Naive thymus-derived CD4-positive, alpha-beta T cell (primary cell): ENCODE measurements around the gene SNRNP48. TPM values are rescaled to one million over a fixed set of nuclear protein-coding genes. Genes with fewer than 3 reads are reported as not detected.

Experiments used
- ATAC-seq: fragments of 150-1000 bp; cut with Tn5 transposase; 2 replicates; pipeline ENCODE4 v1.10.0; 2021; ENCODE audit warnings: mild to moderate bottlenecking, moderate library complexity
- CTCF ChIA-PET: fragments of 350-600 bp; sonication (Branson Sonifier 250); formaldehyde crosslinking; loops from one replicate; lab custom pipeline; 2021; ENCODE audit warnings: antibody characterized with exemption; lab: Charles Lee
- POLR2A ChIA-PET: fragments of 350-600 bp; sonication (Branson Sonifier 250); formaldehyde crosslinking; loops from one replicate; lab custom pipeline; 2021; ENCODE audit warnings: antibody characterized with exemption, inconsistent platforms; lab: Charles Lee
- DNase-seq, 9 donors: peaks; one replicate each; pipeline versions ENCODE4 v3.0.0 to v3.0.0-alpha.2; 2020 to 2022; ENCODE audit warnings: mixed read lengths in 1 of 9
- H3K27ac ChIP-seq: one replicate; pipeline ENCODE4 v1.7.0; 2013; ENCODE audit warnings: mild to moderate bottlenecking, low read depth, low read length, moderate library complexity
- H3K27me3 ChIP-seq, 2 donors: one replicate each; pipeline ENCODE4 v1.7.0; 2013; ENCODE audit warnings: low read length in 2 of 2, mild to moderate bottlenecking in 2 of 2, moderate library complexity in 2 of 2; ENCODE audit not compliant: control insufficient read depth in 2 of 2, insufficient read depth in 2 of 2
- H3K36me3 ChIP-seq, 3 experiments: 1 replicate in 2 of 3; 2 replicates in 1 of 3; pipeline ENCODE4 v1.7.0; 2013; ENCODE audit warnings: low read length in 3 of 3, mild to moderate bottlenecking in 3 of 3, moderate library complexity in 1 of 3; ENCODE audit not compliant: insufficient read depth in 3 of 3, control insufficient read depth in 2 of 3
- H3K4me1 ChIP-seq, 2 donors: one replicate each; pipeline ENCODE4 v1.7.0; 2013; ENCODE audit warnings: low read length in 2 of 2, mild to moderate bottlenecking in 2 of 2, moderate library complexity in 1 of 2; ENCODE audit not compliant: control insufficient read depth in 2 of 2, insufficient read depth in 2 of 2
- H3K4me3 ChIP-seq: 2 replicates; pipeline ENCODE4 v1.7.0; 2013; ENCODE audit warnings: mild to moderate bottlenecking, low read length
- H3K9me3 ChIP-seq, 3 experiments: 1 replicate in 2 of 3; 2 replicates in 1 of 3; pipeline ENCODE4 v1.7.0; 2013; ENCODE audit warnings: low read length in 3 of 3; ENCODE audit not compliant: control insufficient read depth in 2 of 3
- H3K27ac Mint-ChIP-seq, 9 donors: one replicate each; pipeline ENCODE4 v1.8.0; 2020 to 2022; ENCODE audit warnings: mixed read lengths in 9 of 9, mild to moderate bottlenecking in 8 of 9, moderate library complexity in 5 of 9, inconsistent platforms in 2 of 9
- H3K27me3 Mint-ChIP-seq, 5 donors: one replicate each; pipeline ENCODE4 v1.8.0; 2021 to 2022; ENCODE audit warnings: mixed read lengths in 5 of 5, mild to moderate bottlenecking in 1 of 5
- H3K36me3 Mint-ChIP-seq, 5 donors: one replicate each; pipeline ENCODE4 v1.8.0; 2020 to 2022; ENCODE audit warnings: mixed read lengths in 5 of 5, mild to moderate bottlenecking in 3 of 5, inconsistent platforms in 1 of 5
- H3K4me1 Mint-ChIP-seq, 7 donors: one replicate each; pipeline ENCODE4 v1.8.0; 2020 to 2022; ENCODE audit warnings: mixed read lengths in 7 of 7, mild to moderate bottlenecking in 3 of 7, inconsistent platforms in 1 of 7
- H3K4me3 Mint-ChIP-seq, 10 donors: one replicate each; pipeline ENCODE4 v1.8.0; 2020 to 2022; ENCODE audit warnings: mild to moderate bottlenecking in 10 of 10, mixed read lengths in 10 of 10, moderate library complexity in 6 of 10, inconsistent platforms in 2 of 10
- H3K9me3 Mint-ChIP-seq, 11 donors: one replicate each; pipeline ENCODE4 v1.8.0; 2020 to 2022; ENCODE audit warnings: mixed read lengths in 11 of 11, mild to moderate bottlenecking in 4 of 11, inconsistent platforms in 1 of 11, moderate library complexity in 1 of 11
- intact Hi-C, 2 donors: fragments of 100-400 bp; cut with micrococcal nuclease; formaldehyde crosslinking; loops; one replicate each; pipeline ENCODE4 v1.15.1; 2023
- polyA plus RNA-seq, 2 donors: library from polyadenylated mRNA; unstranded; fragments of 300-500 nt; fragmentation: Illumina TruSeq; gene quantifications; one replicate each; pipeline ENCODE4 v1.2.3, GENCODE V29; 2021
- total RNA-seq, 6 experiments: library from RNA in 5 of 6; stranded (reverse) in 5 of 6; gene quantifications; 1 replicate in 5 of 6; 2 replicates in 1 of 6; pipeline ENCODE4 v1.2.3 and lab custom pipeline; 2021 to 2026

The SNRNP48 gene, protein sequence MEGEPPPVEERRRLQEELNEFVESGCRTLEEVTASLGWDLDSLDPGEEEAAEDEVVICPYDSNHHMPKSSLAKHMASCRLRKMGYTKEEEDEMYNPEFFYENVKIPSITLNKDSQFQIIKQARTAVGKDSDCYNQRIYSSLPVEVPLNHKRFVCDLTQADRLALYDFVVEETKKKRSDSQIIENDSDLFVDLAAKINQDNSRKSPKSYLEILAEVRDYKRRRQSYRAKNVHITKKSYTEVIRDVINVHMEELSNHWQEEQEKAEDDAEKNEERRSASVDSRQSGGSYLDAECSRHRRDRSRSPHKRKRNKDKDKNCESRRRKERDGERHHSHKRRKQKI
- total RNA-seq (10 to 100 TPM in 4 of 5 experiments, 1 to 10 TPM in 1; 8.6 to 30.4 (median 15.3) TPM), polyA plus RNA-seq (10 to 100 TPM; 10.7 to 11.4 TPM), total RNA-seq (lab: John Stamatoyannopoulos, UW) (24.1 reads per million, percentile 55 among the genes with 10 or more reads in this experiment)

DNA sequence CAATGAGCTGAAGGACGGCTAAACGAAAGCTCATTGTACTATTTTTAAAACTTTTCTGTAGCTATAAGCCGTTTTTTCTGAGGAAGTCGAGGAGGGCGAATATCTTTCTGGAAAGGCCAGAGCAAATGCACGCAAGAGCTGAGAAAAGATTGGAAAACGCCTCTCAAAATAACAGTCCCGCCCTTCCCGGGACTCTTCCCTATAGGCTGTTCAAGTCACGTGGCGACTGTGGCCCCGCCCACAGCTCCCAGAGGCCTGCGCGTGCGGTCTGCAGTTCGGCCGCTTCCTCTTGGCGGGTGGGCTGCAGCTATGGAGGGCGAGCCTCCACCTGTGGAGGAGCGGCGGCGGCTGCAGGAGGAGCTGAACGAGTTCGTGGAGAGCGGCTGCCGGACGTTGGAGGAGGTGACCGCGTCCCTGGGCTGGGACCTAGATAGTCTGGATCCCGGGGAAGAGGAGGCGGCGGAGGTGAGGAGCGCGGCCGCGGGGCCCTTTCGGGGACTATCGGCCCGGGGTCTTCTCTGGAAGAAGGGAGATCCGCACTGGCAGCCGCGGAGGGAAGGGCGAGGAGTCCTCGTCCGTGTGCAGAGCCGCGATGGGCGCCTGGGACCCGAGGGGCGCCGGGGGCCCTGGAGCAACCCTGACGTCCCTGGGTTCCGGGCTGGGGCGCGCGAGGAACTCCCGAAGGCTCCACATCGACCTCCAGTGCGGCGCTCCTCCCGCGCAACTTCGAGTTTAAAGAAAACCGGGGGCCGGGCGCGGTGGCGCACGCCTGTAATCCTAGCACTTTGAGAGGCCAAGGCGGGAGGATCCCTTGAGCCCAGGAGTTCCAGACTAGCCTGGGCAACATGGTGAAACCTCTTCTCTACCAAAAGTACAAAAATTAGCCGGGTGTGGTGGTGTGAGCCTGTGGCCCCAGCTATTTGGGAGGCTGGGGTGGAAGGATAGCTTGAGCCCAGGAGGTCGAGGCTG lies at the start of gene SNRNP48:
Gene SNRNP48 (plus strand): TSS at position 250 of the 969 bp plus-strand sequence. CDS start 60 bp downstream, at position 310.
- POLR2A ChIA-PET, result interaction anchor here (0.9 to 1.1 kb wide), 3 partner anchors 8 to 202 kb away, joined by 3 to 4 read pairs (median 3); partner anchors contain the start of genes CAGE1 and RIOK1
- H3K27ac ChIP-seq, result peak within 1 kb of the TSS; percentile 77
- H3K4me3 ChIP-seq, result peak within 1 kb of the TSS; percentile 89
- peak within 1 kb of the TSS; percentile 90 to 97 (median 94) for H3K27ac Mint-ChIP-seq
- H3K36me3 Mint-ChIP-seq, result peaks cover 0 to 10% (median 4%) of the 10 kb centered on the region in 5 donors
- peak within 1 kb of the TSS; percentile 93 to 100 (median 99) for H3K4me3 Mint-ChIP-seq
- H3K9me3 Mint-ChIP-seq, result no peaks in the 10 kb centered on the region
- H3K27me3 Mint-ChIP-seq, result peaks cover 0 to 2% (median 0%) of the 10 kb centered on the region in 5 donors
- H3K36me3 ChIP-seq, result peaks cover 0 to 16% (median 12%) of the 10 kb centered on the region in 3 experiments
- H3K4me1 ChIP-seq, result peaks cover 12 to 17% of the 10 kb centered on the region in 2 donors
- CTCF ChIA-PET, result no interaction called here
- H3K9me3 ChIP-seq, result no peaks in the 10 kb centered on the region
- DNase-seq (peak; percentile 83 to 93 (median 88)), ATAC-seq (peak; percentile 99)
- peaks cover 28 to 62% (median 54%) of the 10 kb centered on the region in 7 donors for H3K4me1 Mint-ChIP-seq
- no peaks in the 10 kb centered on the region for H3K27me3 ChIP-seq
- intact Hi-C loops, result loop anchor here (1.0 to 10.0 kb wide), 7 partner anchors 201 to 842 kb away; partner anchors contain the start of genes CAGE1 (in 2 of the 2), EEF1E1 (in 2 of the 2), RIOK1 (in 2 of the 2) and SSR1 (in 2 of the 2)

DNA sequence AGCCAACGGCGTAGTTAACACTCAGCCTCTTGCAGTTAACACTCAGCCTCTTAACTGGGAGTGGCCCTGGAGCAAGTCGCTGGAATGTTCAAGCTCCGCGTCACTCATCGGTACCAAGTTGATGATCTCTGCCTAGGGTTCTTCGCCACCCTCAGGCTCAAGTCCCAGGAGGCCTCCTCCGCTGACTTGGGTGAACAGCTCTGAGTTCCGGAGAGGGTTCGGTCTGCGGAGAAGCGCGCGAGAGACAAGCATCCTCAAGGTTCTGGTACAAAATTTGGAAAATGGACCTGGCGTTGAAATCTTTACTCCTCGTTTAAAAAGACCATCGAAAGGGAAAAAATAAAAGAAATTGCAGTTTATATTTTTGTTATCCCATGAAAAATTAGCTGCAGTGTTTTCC lies 49.4 kb upstream of the SNRNP48 start:
- H3K27me3 ChIP-seq, result peaks cover 10 to 27% of the 10 kb centered on the region in 2 donors
- H3K27ac Mint-ChIP-seq, result no peak overlapping the region
- no peaks in the 10 kb centered on the region for H3K36me3 ChIP-seq
- H3K36me3 Mint-ChIP-seq, result peaks cover 0 to 4% (median 0%) of the 10 kb centered on the region in 5 donors
- H3K9me3 ChIP-seq, result no peaks in the 10 kb centered on the region
- DNase-seq (no peak), ATAC-seq (no peak)
- H3K27ac ChIP-seq, result no peak overlapping the region
- ChIA-PET POLR2A (no interaction called here), CTCF (no interaction called here)
- peaks cover 0 to 2% (median 0%) of the 10 kb centered on the region in 11 donors for H3K9me3 Mint-ChIP-seq
- intact Hi-C loops, result loop anchor here in 1 of 2 donors (10.0 kb wide), 1 partner anchor 1536 kb away; the partner anchor contains the start of gene NRN1
- H3K27me3 Mint-ChIP-seq, result peaks cover 69 to 84% (median 76%) of the 10 kb centered on the region in 5 donors
- H3K4me1 ChIP-seq, result no peaks in the 10 kb centered on the region
- no peak overlapping the region for H3K4me3 ChIP-seq
- H3K4me1 Mint-ChIP-seq, result peaks cover 5 to 19% (median 9%) of the 10 kb centered on the region in 7 donors
- peak overlapping the region; percentile 58 to 89 (median 70) for H3K4me3 Mint-ChIP-seq

DNA sequence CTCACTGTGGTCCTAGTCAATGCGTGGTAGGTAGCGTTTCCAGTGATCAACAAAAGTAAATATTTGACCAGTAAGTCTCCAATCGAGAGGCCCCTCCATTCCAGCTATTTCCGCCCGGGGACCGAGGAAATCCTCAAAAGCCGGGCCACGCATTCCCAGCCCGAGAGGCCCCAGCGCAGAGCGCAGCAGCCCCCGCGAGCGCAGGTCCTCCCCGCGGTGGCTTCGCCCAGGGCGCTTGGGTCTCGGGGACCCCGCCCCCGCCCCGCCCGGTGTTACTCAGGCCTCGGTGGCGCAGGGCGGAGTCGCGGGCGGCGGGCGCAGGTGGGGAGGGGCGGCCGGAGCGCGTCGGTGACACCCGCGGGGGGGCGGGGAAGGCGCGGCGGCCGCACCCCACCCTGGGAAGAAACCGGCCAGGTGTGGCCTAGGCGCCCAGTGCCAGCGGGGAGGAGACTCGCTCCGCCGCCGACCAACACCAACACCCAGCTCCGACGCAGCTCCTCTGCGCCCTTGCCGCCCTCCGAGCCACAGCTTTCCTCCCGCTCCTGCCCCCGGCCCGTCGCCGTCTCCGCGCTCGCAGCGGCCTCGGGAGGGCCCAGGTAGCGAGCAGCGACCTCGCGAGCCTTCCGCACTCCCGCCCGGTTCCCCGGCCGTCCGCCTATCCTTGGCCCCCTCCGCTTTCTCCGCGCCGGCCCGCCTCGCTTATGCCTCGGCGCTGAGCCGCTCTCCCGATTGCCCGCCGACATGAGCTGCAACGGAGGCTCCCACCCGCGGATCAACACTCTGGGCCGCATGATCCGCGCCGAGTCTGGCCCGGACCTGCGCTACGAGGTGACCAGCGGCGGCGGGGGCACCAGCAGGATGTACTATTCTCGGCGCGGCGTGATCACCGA lies 48.6 kb upstream of the SNRNP48 start, which contains the start of gene DSP:
Gene DSP (plus strand): TSS at position 497 of the 890 bp plus-strand sequence. CDS start 245 bp downstream, at position 742.
- Histone ChIP-seq H3K27me3 (peaks cover 10 to 27% of the 10 kb centered on the region in 2 donors), H3K4me1 (no peaks in the 10 kb centered on the region), H3K27ac (no peak within 1 kb of the TSS), H3K36me3 (no peaks in the 10 kb centered on the region), H3K9me3 (no peaks in the 10 kb centered on the region), H3K4me3 (peak within 1 kb of the TSS; percentile 41)
- Mint-ChIP-seq H3K4me3 (peak within 1 kb of the TSS; percentile 69 to 89 (median 78)), H3K9me3 (peaks cover 0 to 2% (median 0%) of the 10 kb centered on the region in 11 donors), H3K27ac (no peak within 1 kb of the TSS), H3K36me3 (peaks cover 0 to 4% (median 0%) of the 10 kb centered on the region in 5 donors), H3K27me3 (peaks cover 67 to 82% (median 76%) of the 10 kb centered on the region in 5 donors), H3K4me1 (peaks cover 5 to 19% (median 9%) of the 10 kb centered on the region in 7 donors)
- CTCF ChIA-PET, result no interaction called here
- ATAC-seq (peak; percentile 40), DNase-seq (peak in 5 of 9 donors; percentile 2 to 48 (median 5))
- intact Hi-C loops, result loop anchor here in 1 of 2 donors (10.0 kb wide), 1 partner anchor 1537 kb away; the partner anchor contains the start of gene NRN1
- POLR2A ChIA-PET, result no interaction called here

DNA sequence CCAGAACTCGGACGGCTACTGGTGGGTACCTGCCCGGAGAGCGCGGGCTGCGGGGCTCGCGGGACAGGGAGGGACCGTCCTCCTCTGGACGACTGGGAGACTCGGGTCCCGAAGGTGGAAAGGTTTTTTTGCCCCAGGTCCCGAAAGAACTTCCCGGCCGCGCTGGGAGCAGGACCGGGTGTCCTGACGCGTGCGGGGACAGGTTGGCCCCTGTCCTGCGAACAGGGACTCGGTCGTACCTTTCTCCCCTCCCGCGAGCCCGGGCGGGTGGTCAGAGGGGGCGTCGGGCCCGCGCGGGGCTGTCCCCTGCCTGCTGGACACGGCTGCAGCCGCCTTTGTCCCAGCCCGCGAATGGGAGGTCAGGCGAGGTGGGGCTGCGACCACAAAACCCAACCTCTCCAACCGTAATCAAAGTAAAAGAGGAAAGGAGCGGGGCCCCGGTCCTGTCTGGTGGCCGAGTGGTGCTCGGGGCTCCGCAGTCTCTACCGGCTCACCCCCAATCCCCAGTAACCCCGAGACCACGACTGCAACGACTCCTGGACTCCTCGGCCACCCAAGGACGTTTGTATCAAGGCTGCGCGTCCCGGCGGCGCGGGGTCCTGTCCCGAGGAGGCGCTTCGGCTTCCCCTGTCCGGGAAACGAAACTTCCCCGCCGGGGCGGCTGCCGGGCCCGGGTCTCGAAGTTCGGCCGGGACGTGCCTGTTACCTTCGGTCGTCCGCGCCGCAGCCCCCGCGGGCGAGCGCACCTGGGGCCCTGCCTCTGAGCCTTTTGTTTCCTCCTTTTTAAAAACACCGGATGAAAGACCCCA lies 47.7 kb upstream of the SNRNP48 start:
- H3K27ac ChIP-seq, result no peak overlapping the region
- peak overlapping the region; percentile 56 to 89 (median 78) for H3K4me3 Mint-ChIP-seq
- peaks cover 59 to 83% (median 75%) of the 10 kb centered on the region in 5 donors for H3K27me3 Mint-ChIP-seq
- no peaks in the 10 kb centered on the region for H3K4me1 ChIP-seq
- H3K36me3 Mint-ChIP-seq, result peaks cover 0 to 4% (median 0%) of the 10 kb centered on the region in 5 donors
- peaks cover 5 to 19% (median 9%) of the 10 kb centered on the region in 7 donors for H3K4me1 Mint-ChIP-seq
- H3K4me3 ChIP-seq, result peak overlapping the region; percentile 41
- intact Hi-C loops, result loop anchor here in 1 of 2 donors (10.0 kb wide), 1 partner anchor 1537 kb away; the partner anchor contains the start of gene NRN1
- no peaks in the 10 kb centered on the region for H3K9me3 ChIP-seq
- peaks cover 10 to 27% of the 10 kb centered on the region in 2 donors for H3K27me3 ChIP-seq
- H3K9me3 Mint-ChIP-seq, result peaks cover 0 to 2% (median 0%) of the 10 kb centered on the region in 11 donors
- no peak overlapping the region for H3K27ac Mint-ChIP-seq
- no peaks in the 10 kb centered on the region for H3K36me3 ChIP-seq
- ATAC-seq, result peak; percentile 6
- ChIA-PET CTCF (no interaction called here), POLR2A (no interaction called here)
- DNase-seq, result peak in 5 of 9 donors; percentile 1 to 29 (median 9)
